Measurements from ENCODE around the gene P2RX4. TPM values are rescaled to one million over a fixed set of nuclear protein-coding genes. Genes with fewer than 3 reads are reported as not detected.

The P2RX4 gene
- total and polyA plus RNA-seq, 9 of the 15 experiments (the other 6 are each of a cell fraction or from before 2014, with no cell fraction given): 6.6 to 21.5 (median 11.7) TPM

DNA sequence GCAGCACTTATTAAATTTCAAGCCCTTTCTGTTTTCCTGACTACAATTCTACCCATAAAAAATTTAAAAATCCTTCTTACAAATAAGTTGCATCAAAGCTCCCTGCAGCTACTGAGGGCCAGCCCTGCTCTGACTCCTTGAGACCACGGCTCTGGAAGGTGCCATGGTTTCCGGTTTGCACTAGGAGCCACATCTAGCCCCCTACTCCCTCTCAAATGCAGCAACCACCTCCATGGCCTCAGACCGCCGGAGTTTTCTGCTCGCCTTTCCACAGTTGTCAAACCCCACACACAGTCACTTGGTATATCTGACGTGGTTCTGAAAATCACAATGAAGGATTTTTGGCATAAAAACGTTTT is 30.1 kb downstream of the P2RX4 start:
- no peak for ATAC-seq
- H3K9me1 ChIP-seq (ENCODE audit: control insufficient read depth, insufficient read depth, low read length): no peaks in the 10 kb centered on the region
- in situ Hi-C loops (cut with MboI): no loop called here
- no peak overlapping the region for H3K4me2 ChIP-seq (ENCODE audit: insufficient read depth, low read length)
- H3K4me1 ChIP-seq (replicated peaks in 1 of 2; ENCODE audit: control insufficient read depth in 2 of 2, insufficient read depth in 2 of 2, low read length in 2 of 2): peaks cover 0 to 14% of the 10 kb centered on the region in 2 experiments; a peak in 3 of 5 replicates
- CTCF ChIA-PET (ENCODE audit: low intra/inter-chr PET ratio): no interaction called here
- POLR2A ChIA-PET: interaction anchor here (0.6 to 1.7 kb wide), 5 partner anchors 10 to 825 kb away, joined by 3 to 8 read pairs (median 4); partner anchors contain the start of gene ANAPC5
- H3K9me3 ChIP-seq (replicated peaks; ENCODE audit: control insufficient read depth, insufficient read depth, low read depth, low read length): no peaks in the 10 kb centered on the region
- intact Hi-C loops (cut with micrococcal nuclease): no loop called here
- FAIRE-seq: peak; percentile 46
- H4K20me1 ChIP-seq (replicated peaks; ENCODE audit: control insufficient read depth, insufficient read depth, low read length): peaks cover 5% of the 10 kb centered on the region; the same call in 1 of the 2 replicates
- no peak overlapping the region for H3K9ac ChIP-seq (ENCODE audit: insufficient read depth in 1 of 2, low read depth in 2 of 2, low read length in 2 of 2)
- no peaks in the 10 kb centered on the region for H3K27me3 ChIP-seq (ENCODE audit: control insufficient read depth in 2 of 2, insufficient read depth in 2 of 2, low read length in 2 of 2)
- no peak for DNase-seq (ENCODE audit: extremely low read depth in 1 of 4, low spot score in 3 of 4)
- 76% methylated on average over 7 of the region's 7 CpGs for WGBS (ENCODE audit: insufficient coverage, low coverage, missing lambda C conversion rate)
- no peak overlapping the region for H2AFZ ChIP-seq (ENCODE audit: low read depth, low read length)
- no peak overlapping the region for H3K4me3 ChIP-seq
- peaks cover 40% of the 10 kb centered on the region; the same call in 2 of the 3 replicates for H3K36me3 ChIP-seq (ENCODE audit: control insufficient read depth, insufficient read depth, low read length)
- TSS peak; percentile 21 for BruUV-seq (replicated peaks)
- H3K79me2 ChIP-seq (ENCODE audit: control insufficient read depth, insufficient read depth, low read length): no peaks in the 10 kb centered on the region
- H3K27ac ChIP-seq (ENCODE audit: extremely low read depth, low read depth, low read length): no peak overlapping the region
- no peak for TF ChIP-seq SUPT5H (IDR thresholded peaks at IDR 0.05)
- TF ChIP-seq KAT2B (IDR thresholded peaks at IDR 0.05; ENCODE audit: low read depth, low read length): no peak

GRCh38 chr12:121240484-121241101 is 30.7 kb downstream of the P2RX4 start:
- intact Hi-C loops (cut with micrococcal nuclease) (no loop called here), in situ Hi-C loops (cut with MboI) (no loop called here)
- no peak overlapping the region for H2AFZ ChIP-seq (ENCODE audit: low read depth, low read length)
- no peak overlapping the region for H3K27ac ChIP-seq (ENCODE audit: extremely low read depth, low read depth, low read length)
- H3K27me3 ChIP-seq (ENCODE audit: control insufficient read depth in 2 of 2, insufficient read depth in 2 of 2, low read length in 2 of 2): no peaks in the 10 kb centered on the region
- TF ChIP-seq SPI1 (IDR thresholded peaks at IDR 0.05; ENCODE audit: borderline replicate concordance, low read depth, low read length) (0 out of 2 replicates have a peak, but pooled peaks have one; percentile 15), NCOA1 (IDR thresholded peaks at IDR 0.05; ENCODE audit: low read depth) (no peak), EGR1 (conservative IDR thresholded peaks at IDR 0.05) (peak; percentile 48), ZNF76 (CRISPR knock-in tag; IDR thresholded peaks at IDR 0.05; ENCODE audit: borderline replicate concordance) (no peak), POLR2G (IDR thresholded peaks at IDR 0.05; ENCODE audit: low read depth, low read length) (peak; percentile 45; the same call in 1 of the 2 replicates)
- BruUV-seq (replicated peaks): no TSS peak
- DNase-seq (ENCODE audit: extremely low read depth in 1 of 4, low spot score in 3 of 4) (peak; percentile 33 to 69 (median 62)), ATAC-seq (peak; percentile 57), FAIRE-seq (no peak)
- peaks cover 41% of the 10 kb centered on the region; the same call in 2 of the 3 replicates for H3K36me3 ChIP-seq (ENCODE audit: control insufficient read depth, insufficient read depth, low read length)
- no peak overlapping the region for H3K4me2 ChIP-seq (ENCODE audit: insufficient read depth, low read length)
- no peaks in the 10 kb centered on the region for H3K9me1 ChIP-seq (ENCODE audit: control insufficient read depth, insufficient read depth, low read length)
- no peak overlapping the region for H3K4me3 ChIP-seq
- POLR2A ChIA-PET: interaction anchor here (0.6 to 1.7 kb wide), 3 partner anchors 22 to 45 kb away, joined by 3 to 8 read pairs (median 3); no protein-coding TSS in a partner anchor
- peaks cover 5% of the 10 kb centered on the region; the same call in 1 of the 2 replicates for H4K20me1 ChIP-seq (replicated peaks; ENCODE audit: control insufficient read depth, insufficient read depth, low read length)
- peak overlapping the region in 1 of 2 experiments; percentile 1; a peak in 1 of 4 replicates for H3K9ac ChIP-seq (ENCODE audit: insufficient read depth in 1 of 2, low read depth in 2 of 2, low read length in 2 of 2)
- no peaks in the 10 kb centered on the region for H3K9me3 ChIP-seq (replicated peaks; ENCODE audit: control insufficient read depth, insufficient read depth, low read depth, low read length)
- H3K79me2 ChIP-seq (ENCODE audit: control insufficient read depth, insufficient read depth, low read length): no peaks in the 10 kb centered on the region
- 74% methylated on average over 35 of the region's 38 CpGs for WGBS (ENCODE audit: insufficient coverage, low coverage, missing lambda C conversion rate)
- CTCF ChIA-PET (ENCODE audit: low intra/inter-chr PET ratio): no interaction called here
- H3K4me1 ChIP-seq (replicated peaks in 1 of 2; ENCODE audit: control insufficient read depth in 2 of 2, insufficient read depth in 2 of 2, low read length in 2 of 2): peaks cover 0 to 14% of the 10 kb centered on the region in 2 experiments; a peak in 3 of 5 replicates
